ENCODE data around the gene FGD3. TPM values are rescaled to one million over a fixed set of nuclear protein-coding genes. Genes with fewer than 3 reads are reported as not detected.
"Not testable (repeated sequence)": the region's sequence is repeated elsewhere in the genome, so short reads cannot be mapped to it uniquely, and the experiment has no call there.

Gene FGD3
- total RNA-seq, 1 donor from 2014 or later, result 0.26 TPM

GRCh38 chr9:93012963-93013855 is 65.9 kb downstream of the FGD3 start:
- no peaks in the 10 kb centered on the region for H3K36me3 ChIP-seq (ENCODE audit: control insufficient read depth, insufficient read depth, low read length)
- FAIRE-seq, result peak; percentile 62
- DNase-seq (ENCODE audit: low read depth), result no peak
- peaks cover 2% of the 10 kb centered on the region for H3K27me3 ChIP-seq (ENCODE audit: control insufficient read depth, insufficient read depth, low read length)
- no peak for TF ChIP-seq CTCF (IDR thresholded peaks at IDR 0.05; ENCODE audit: insufficient read depth, low read length, severe bottlenecking)
- no peak overlapping the region for H3K4me3 ChIP-seq (ENCODE audit: low read depth, low read length)

- H3K36me3 ChIP-seq (ENCODE audit: control insufficient read depth, insufficient read depth, low read length), result no peaks in the 10 kb centered on the region
- H3K4me3 ChIP-seq (ENCODE audit: low read depth, low read length), result no peak overlapping the region
- H3K27me3 ChIP-seq (ENCODE audit: control insufficient read depth, insufficient read depth, low read length), result peaks cover 2% of the 10 kb centered on the region
- no peak for TF ChIP-seq CTCF (IDR thresholded peaks at IDR 0.05; ENCODE audit: insufficient read depth, low read length, severe bottlenecking)
- no peak for FAIRE-seq
- DNase-seq (ENCODE audit: low read depth), result no peak
Observed at GRCh38 chr9:93013856-93014582, 66.7 kb downstream of the FGD3 start.

- H3K36me3 ChIP-seq (ENCODE audit: control insufficient read depth, insufficient read depth, low read length); DNase-seq (ENCODE audit: low read depth); H3K4me3 ChIP-seq (ENCODE audit: low read depth, low read length); FAIRE-seq; H3K27me3 ChIP-seq (ENCODE audit: control insufficient read depth, insufficient read depth, low read length): not testable (repeated sequence)
Observed at GRCh38 chr9:93015190-93015589, 67.9 kb downstream of the FGD3 start.

- FAIRE-seq, result no peak
- peaks cover 2% of the 10 kb centered on the region for H3K27me3 ChIP-seq (ENCODE audit: control insufficient read depth, insufficient read depth, low read length)
- H3K4me3 ChIP-seq (ENCODE audit: low read depth, low read length), result no peak overlapping the region
- H3K36me3 ChIP-seq (ENCODE audit: control insufficient read depth, insufficient read depth, low read length), result no peaks in the 10 kb centered on the region
- DNase-seq (ENCODE audit: low read depth), result no peak
- TF ChIP-seq CTCF (IDR thresholded peaks at IDR 0.05; ENCODE audit: insufficient read depth, low read length, severe bottlenecking), result no peak
Observed at GRCh38 chr9:93017621-93018020, 70.3 kb downstream of the FGD3 start.

- TF ChIP-seq CTCF (IDR thresholded peaks at IDR 0.05; ENCODE audit: insufficient read depth, low read length, severe bottlenecking), result no peak
- peaks cover 2% of the 10 kb centered on the region for H3K27me3 ChIP-seq (ENCODE audit: control insufficient read depth, insufficient read depth, low read length)
- DNase-seq (ENCODE audit: low read depth), result no peak
- no peaks in the 10 kb centered on the region for H3K36me3 ChIP-seq (ENCODE audit: control insufficient read depth, insufficient read depth, low read length)
- H3K4me3 ChIP-seq (ENCODE audit: low read depth, low read length), result no peak overlapping the region
- FAIRE-seq, result no peak
Observed at GRCh38 chr9:93020151-93020550, 72.8 kb downstream of the FGD3 start.

Data from bronchial epithelial cell (primary cell).